Lung (tissue), 12 donors: Measurements from ENCODE around the gene MRPS2. TPM values are rescaled to one million over a fixed set of nuclear protein-coding genes. Genes with fewer than 3 reads are reported as not detected.
A peak's percentile ranks its signal among the peaks of the same experiment; 100 is the strongest.
"Not testable (repeated sequence)": the region's sequence is repeated elsewhere in the genome, so short reads cannot be mapped to it uniquely, and the experiment has no call there.

Source experiments
- ATAC-seq: fragments of 200-7000 bp; cut with Tn5 transposase; one replicate; pipeline ENCODE4 v1.9.1; 2020; ENCODE audit warnings: moderate number of reproducible peaks; ENCODE audit not compliant: insufficient read depth, low FRiP score
- DNase-seq, 3 donors: peaks; one replicate each; pipeline ENCODE4 v3.0.0-alpha.2; 2013 to 2017
- H3K27ac ChIP-seq, 2 donors: one replicate each; pipeline ENCODE4 v1.5.1; 2013; ENCODE audit warnings: mild to moderate bottlenecking in 2 of 2, moderate library complexity in 2 of 2, control low read depth in 1 of 2, inconsistent platforms in 1 of 2, low read depth in 1 of 2, low read length in 1 of 2
- H3K27me3 ChIP-seq, 3 donors: one replicate each; pipeline ENCODE4 v1.5.1; 2013; ENCODE audit warnings: low read length in 2 of 3; ENCODE audit not compliant: control insufficient read depth in 3 of 3, insufficient read depth in 3 of 3
- H3K36me3 ChIP-seq, 4 donors: one replicate each; pipeline ENCODE4 v1.5.1; 2013; ENCODE audit warnings: low read length in 4 of 4, mild to moderate bottlenecking in 1 of 4, moderate library complexity in 1 of 4; ENCODE audit not compliant: control insufficient read depth in 4 of 4, insufficient read depth in 4 of 4
- H3K4me1 ChIP-seq, 5 donors: one replicate each; pipeline ENCODE4 v1.5.1; 2013; ENCODE audit warnings: low read length in 5 of 5, mild to moderate bottlenecking in 2 of 5, moderate library complexity in 1 of 5; ENCODE audit not compliant: control insufficient read depth in 5 of 5, insufficient read depth in 5 of 5
- H3K4me3 ChIP-seq: one replicate; pipeline ENCODE4 v1.5.1; 2013; ENCODE audit warnings: mild to moderate bottlenecking, control low read depth, moderate library complexity
- H3K9ac ChIP-seq, 2 donors: one replicate each; pipeline ENCODE4 v1.5.1; 2013; ENCODE audit warnings: low read length in 2 of 2, control low read depth in 1 of 2; ENCODE audit not compliant: insufficient read depth in 1 of 2
- H3K9me3 ChIP-seq, 4 donors: one replicate each; pipeline ENCODE4 v1.5.1; 2013; ENCODE audit warnings: low read length in 3 of 4, mild to moderate bottlenecking in 1 of 4, moderate library complexity in 1 of 4; ENCODE audit not compliant: control insufficient read depth in 4 of 4, insufficient read depth in 3 of 4
- CTCF ChIP-seq: IDR thresholded peaks from 2 replicates; pipeline ENCODE4 v1.5.1; 2012; ENCODE audit warnings: mild to moderate bottlenecking; ENCODE audit errors: control extremely low read depth, extremely low read depth
- WGBS, 2 donors: extraction: QIAGEN DNeasy Blood & Tissue Kit; methylation state at CpG; one replicate each; pipeline ENCODE4 v1.1.7; 2013; 5-methylcytosine and 5-hydroxymethylcytosine counted together
- polyA plus RNA-seq, 2 donors: library from polyadenylated mRNA; stranded (reverse); fragments of 200-250 nt; gene quantifications; one replicate each; pipeline ENCODE4 v1.2.1, GENCODE V29; 2013
- total RNA-seq, 2 donors: library from RNA; depleted of rRNA in 1 of 2; stranded (reverse); fragments of >200 nt in 1 of 2; gene quantifications; one replicate each; pipeline ENCODE4 v1.2.1, GENCODE V29; 2014 to 2021
- donor health status: control.
- donor health status: control.
- donor health status: Bipolar disorder and iron deficiency.
- donor health status: healthy.
- donor health status: DM: yes; HTN: yes; CAD: no.

The MRPS2 gene
- total and polyA plus RNA-seq, 4 donors, result 18.2 to 42.0 (median 31.8) TPM

GRCh38 chr9:135454737-135455136, 45.7 kb upstream of the MRPS2 start:
- H3K4me1 ChIP-seq, result peaks cover 0 to 13% (median 0%) of the 10 kb centered on the region in 5 donors
- H3K36me3 ChIP-seq, result no peaks in the 10 kb centered on the region
- TF ChIP-seq CTCF, result no peak
- no peak overlapping the region for H3K27ac ChIP-seq
- ATAC-seq (no peak), DNase-seq (no peak)
- no peak overlapping the region for H3K9ac ChIP-seq
- H3K27me3 ChIP-seq, result no peaks in the 10 kb centered on the region
- H3K9me3 ChIP-seq, result peaks cover 0 to 6% (median 4%) of the 10 kb centered on the region in 4 donors
- H3K4me3 ChIP-seq, result no peak overlapping the region
- 92 to 96% methylated on average over 5 of the region's 5 CpGs for WGBS, 2 donors

DNA sequence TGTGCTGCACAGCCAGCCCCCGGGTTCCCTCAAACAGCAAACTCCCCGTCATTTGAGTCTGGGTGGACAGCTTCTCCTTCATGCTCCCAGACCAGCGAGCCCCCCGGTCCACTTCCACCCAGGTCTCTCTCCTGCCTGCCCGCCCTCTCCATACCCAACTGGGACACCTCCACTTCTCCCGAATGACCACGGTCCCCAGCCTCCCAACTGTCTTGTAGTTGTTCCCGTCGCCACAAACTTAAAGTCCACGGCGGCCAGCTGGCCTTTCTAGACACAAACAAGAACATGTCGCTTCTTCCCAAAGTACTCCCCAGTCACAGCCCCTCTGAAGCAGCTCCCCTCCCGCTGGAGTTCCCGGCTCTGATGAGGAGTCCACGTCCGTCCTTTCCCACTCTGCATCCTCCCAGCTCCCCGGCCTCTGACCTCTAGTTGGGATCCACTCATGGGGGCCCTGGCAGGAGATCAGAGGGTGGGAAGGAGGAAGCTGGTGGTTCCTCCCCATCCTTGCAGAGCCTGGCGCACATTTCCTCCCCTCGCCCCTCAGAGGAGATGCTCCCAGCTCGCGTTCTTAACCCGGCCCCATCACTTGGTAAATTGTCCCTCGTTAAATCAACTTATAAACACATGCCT, 45.0 kb upstream of the MRPS2 start:
- peaks cover 0 to 13% (median 0%) of the 10 kb centered on the region in 5 donors for H3K4me1 ChIP-seq
- H3K9ac ChIP-seq, result no peak overlapping the region
- ATAC-seq (no peak), DNase-seq (peak; percentile 83 to 90 (median 87))
- H3K4me3 ChIP-seq, result no peak overlapping the region
- H3K9me3 ChIP-seq, result peaks cover 0 to 6% (median 4%) of the 10 kb centered on the region in 4 donors
- no peak overlapping the region for H3K27ac ChIP-seq
- 64 to 70% methylated on average over 23 of the region's 23 CpGs for WGBS, 2 donors
- no peak for TF ChIP-seq CTCF
- H3K27me3 ChIP-seq, result no peaks in the 10 kb centered on the region
- no peaks in the 10 kb centered on the region for H3K36me3 ChIP-seq

- no peak overlapping the region for H3K9ac ChIP-seq
- no peaks in the 10 kb centered on the region for H3K36me3 ChIP-seq
- 78 to 79% methylated on average over 18 to 19 of the region's 19 CpGs for WGBS, 2 donors
- no peak for TF ChIP-seq CTCF
- ATAC-seq (no peak), DNase-seq (no peak)
- H3K27me3 ChIP-seq, result no peaks in the 10 kb centered on the region
- no peak overlapping the region for H3K4me3 ChIP-seq
- H3K4me1 ChIP-seq, result peaks cover 0 to 13% (median 0%) of the 10 kb centered on the region in 5 donors
- H3K9me3 ChIP-seq, result peaks cover 0 to 6% (median 4%) of the 10 kb centered on the region in 4 donors
- H3K27ac ChIP-seq, result no peak overlapping the region
These were observed 43.9 kb upstream of the MRPS2 start for GRCh38 chr9:135456436-135457104.

GRCh38 chr9:135458478-135458877, 42.0 kb upstream of the MRPS2 start:
- DNase-seq, ATAC-seq: not testable (repeated sequence)
- WGBS, 2 donors, result 88 to 93% methylated on average over 5 of the region's 5 CpGs

More at GRCh38 chr9:135458478-135458877, 42.0 kb upstream of the MRPS2 start:
- H3K4me1 ChIP-seq, result peaks cover 0 to 13% (median 0%) of the 10 kb centered on the region in 5 donors
- not testable (repeated sequence) for H3K9ac ChIP-seq, H3K27me3 ChIP-seq, H3K9me3 ChIP-seq, H3K4me3 ChIP-seq, H3K27ac ChIP-seq, H3K36me3 ChIP-seq
